Measurements from ENCODE around the gene HEATR3.

Gene HEATR3

GRCh38 chr16:50081428-50082018 lies 15.8 kb downstream of the HEATR3 start:
- no peaks in the 10 kb centered on the region for H4K20me1 ChIP-seq (ENCODE audit: insufficient read depth)
- H3K27ac ChIP-seq, result no peak overlapping the region
- H2AFZ ChIP-seq (ENCODE audit: low read depth), result no peak overlapping the region
- H3K79me2 ChIP-seq (ENCODE audit: insufficient read depth, low read depth), result no peaks in the 10 kb centered on the region
- no peak overlapping the region for H3K4me2 ChIP-seq
- H3K36me3 ChIP-seq (ENCODE audit: insufficient read depth), result peaks cover 17% of the 10 kb centered on the region
- no peak overlapping the region for H3K4me3 ChIP-seq (IDR thresholded peaks at IDR 0.05; ENCODE audit: insufficient read depth, low read depth, low read length)
- no peak for TF ChIP-seq CTCF (conservative IDR thresholded peaks at IDR 0.05; ENCODE audit: low read depth, low read length)
- no peak overlapping the region for H3K9ac ChIP-seq
- H3K27me3 ChIP-seq (ENCODE audit: insufficient read depth, low read depth), result no peaks in the 10 kb centered on the region
- H3K4me1 ChIP-seq (ENCODE audit: low read depth, poor library complexity, severe bottlenecking), result peaks cover 6% of the 10 kb centered on the region

GRCh38 chr16:50083996-50084395 lies 18.2 kb downstream of the HEATR3 start:
- Histone ChIP-seq H3K27ac (no peak overlapping the region), H3K79me2 (ENCODE audit: insufficient read depth, low read depth) (no peaks in the 10 kb centered on the region), H3K27me3 (ENCODE audit: insufficient read depth, low read depth) (no peaks in the 10 kb centered on the region), H3K4me1 (ENCODE audit: low read depth, poor library complexity, severe bottlenecking) (no peaks in the 10 kb centered on the region), H3K36me3 (ENCODE audit: insufficient read depth) (peaks cover 10% of the 10 kb centered on the region; the same call in 1 of the 2 replicates), H3K4me3 (IDR thresholded peaks at IDR 0.05; ENCODE audit: insufficient read depth, low read depth, low read length) (no peak overlapping the region), H3K4me2 (no peak overlapping the region), H3K9ac (no peak overlapping the region), H4K20me1 (ENCODE audit: insufficient read depth) (no peaks in the 10 kb centered on the region), H2AFZ (ENCODE audit: low read depth) (no peak overlapping the region)
- no peak for TF ChIP-seq CTCF (conservative IDR thresholded peaks at IDR 0.05; ENCODE audit: low read depth, low read length)

- Histone ChIP-seq H3K4me3 (IDR thresholded peaks at IDR 0.05; ENCODE audit: insufficient read depth, low read depth, low read length) (no peak overlapping the region), H3K4me1 (ENCODE audit: low read depth, poor library complexity, severe bottlenecking) (no peaks in the 10 kb centered on the region), H3K9ac (no peak overlapping the region), H3K36me3 (ENCODE audit: insufficient read depth) (peaks cover 6% of the 10 kb centered on the region; the same call in 1 of the 2 replicates), H4K20me1 (ENCODE audit: insufficient read depth) (no peaks in the 10 kb centered on the region), H3K27ac (no peak overlapping the region), H3K4me2 (no peak overlapping the region), H3K79me2 (ENCODE audit: insufficient read depth, low read depth) (no peaks in the 10 kb centered on the region), H3K27me3 (ENCODE audit: insufficient read depth, low read depth) (no peaks in the 10 kb centered on the region), H2AFZ (ENCODE audit: low read depth) (no peak overlapping the region)
- TF ChIP-seq CTCF (conservative IDR thresholded peaks at IDR 0.05; ENCODE audit: low read depth, low read length), result no peak
Measured at GRCh38 chr16:50086176-50086575, 20.4 kb downstream of the HEATR3 start.

GRCh38 chr16:50088302-50088701 lies 22.5 kb downstream of the HEATR3 start:
- H3K27ac ChIP-seq, result no peak overlapping the region
- no peak for TF ChIP-seq CTCF (conservative IDR thresholded peaks at IDR 0.05; ENCODE audit: low read depth, low read length)
- H4K20me1 ChIP-seq (ENCODE audit: insufficient read depth), result no peaks in the 10 kb centered on the region
- no peak overlapping the region for H3K4me3 ChIP-seq (IDR thresholded peaks at IDR 0.05; ENCODE audit: insufficient read depth, low read depth, low read length)
- H3K79me2 ChIP-seq (ENCODE audit: insufficient read depth, low read depth), result no peaks in the 10 kb centered on the region
- peaks cover 6% of the 10 kb centered on the region; the same call in 1 of the 2 replicates for H3K36me3 ChIP-seq (ENCODE audit: insufficient read depth)
- no peaks in the 10 kb centered on the region for H3K27me3 ChIP-seq (ENCODE audit: insufficient read depth, low read depth)
- H3K9ac ChIP-seq, result no peak overlapping the region
- H3K4me1 ChIP-seq (ENCODE audit: low read depth, poor library complexity, severe bottlenecking), result peaks cover 4% of the 10 kb centered on the region
- H3K4me2 ChIP-seq, result no peak overlapping the region
- no peak overlapping the region for H2AFZ ChIP-seq (ENCODE audit: low read depth)

All from KMS-11 (cell line).